ENCODE data around the gene IPO4. TPM values are rescaled to one million over a fixed set of nuclear protein-coding genes. Genes with fewer than 3 reads are reported as not detected.

The IPO4 gene
- total and polyA plus RNA-seq, 2 of the 13 experiments (the other 11 are each of a cell fraction or from before 2014, with no cell fraction given), result 39.0 to 179 TPM

DNA sequence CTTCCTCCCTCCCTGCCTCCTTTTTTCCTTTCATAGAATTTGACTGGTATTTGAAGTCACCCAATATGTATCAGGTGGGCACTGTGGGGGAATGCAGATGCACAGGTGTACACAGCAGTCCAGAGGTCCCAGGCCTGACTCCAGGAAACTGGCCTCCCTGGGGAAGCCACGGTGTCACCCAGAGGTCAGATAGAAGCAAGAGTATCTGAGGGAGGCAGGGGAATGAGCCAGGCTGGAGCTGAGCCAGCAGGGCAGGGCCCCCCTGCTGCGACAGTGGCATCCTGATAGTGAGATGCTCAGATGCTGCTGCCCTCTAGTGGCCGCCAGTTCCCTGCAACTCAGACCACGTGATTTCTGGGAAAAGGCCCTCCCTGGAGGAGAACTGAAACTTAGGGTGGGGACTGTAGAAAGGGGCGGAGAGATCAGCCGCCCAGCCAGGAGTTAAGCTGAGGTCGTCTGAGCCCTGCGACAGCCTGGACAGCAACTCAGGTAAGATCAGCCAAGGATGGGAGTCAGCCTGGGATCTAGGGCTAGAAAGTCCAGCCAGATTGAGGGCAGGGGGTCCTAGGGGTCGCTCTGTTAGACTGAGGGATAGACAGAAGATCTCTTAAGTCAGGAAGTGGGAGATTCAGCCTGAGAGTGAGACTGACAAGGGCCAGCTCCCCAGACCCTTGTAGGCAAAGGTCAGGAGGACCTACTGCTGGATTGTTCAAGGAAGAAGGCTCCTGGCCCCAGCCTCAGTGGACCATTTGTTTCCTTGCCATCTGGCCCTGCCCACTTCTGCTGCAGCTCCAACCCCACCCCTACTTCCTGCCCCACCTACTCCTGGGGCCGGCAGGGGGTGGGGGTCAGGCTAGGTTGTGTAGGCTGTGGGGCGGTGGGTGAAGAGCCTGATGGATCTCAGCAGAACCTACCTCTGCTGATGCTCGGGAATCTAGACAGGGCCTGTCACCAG, 27.5 kb downstream of the IPO4 start, which contains the start of gene IRF9 (continued):
- TF ChIP-seq, protein P1, sequence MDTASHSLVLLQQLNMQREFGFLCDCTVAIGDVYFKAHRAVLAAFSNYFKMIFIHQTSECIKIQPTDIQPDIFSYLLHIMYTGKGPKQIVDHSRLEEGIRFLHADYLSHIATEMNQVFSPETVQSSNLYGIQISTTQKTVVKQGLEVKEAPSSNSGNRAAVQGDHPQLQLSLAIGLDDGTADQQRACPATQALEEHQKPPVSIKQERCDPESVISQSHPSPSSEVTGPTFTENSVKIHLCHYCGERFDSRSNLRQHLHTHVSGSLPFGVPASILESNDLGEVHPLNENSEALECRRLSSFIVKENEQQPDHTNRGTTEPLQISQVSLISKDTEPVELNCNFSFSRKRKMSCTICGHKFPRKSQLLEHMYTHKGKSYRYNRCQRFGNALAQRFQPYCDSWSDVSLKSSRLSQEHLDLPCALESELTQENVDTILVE (CRISPR knock-in tag; IDR thresholded peaks at IDR 0.05), result peak; percentile 99
- TF ChIP-seq, protein P2, sequence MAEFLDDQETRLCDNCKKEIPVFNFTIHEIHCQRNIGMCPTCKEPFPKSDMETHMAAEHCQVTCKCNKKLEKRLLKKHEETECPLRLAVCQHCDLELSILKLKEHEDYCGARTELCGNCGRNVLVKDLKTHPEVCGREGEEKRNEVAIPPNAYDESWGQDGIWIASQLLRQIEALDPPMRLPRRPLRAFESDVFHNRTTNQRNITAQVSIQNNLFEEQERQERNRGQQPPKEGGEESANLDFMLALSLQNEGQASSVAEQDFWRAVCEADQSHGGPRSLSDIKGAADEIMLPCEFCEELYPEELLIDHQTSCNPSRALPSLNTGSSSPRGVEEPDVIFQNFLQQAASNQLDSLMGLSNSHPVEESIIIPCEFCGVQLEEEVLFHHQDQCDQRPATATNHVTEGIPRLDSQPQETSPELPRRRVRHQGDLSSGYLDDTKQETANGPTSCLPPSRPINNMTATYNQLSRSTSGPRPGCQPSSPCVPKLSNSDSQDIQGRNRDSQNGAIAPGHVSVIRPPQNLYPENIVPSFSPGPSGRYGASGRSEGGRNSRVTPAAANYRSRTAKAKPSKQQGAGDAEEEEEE (CRISPR knock-in tag; IDR thresholded peaks at IDR 0.05; ENCODE audit: borderline replicate concordance), result peak; percentile 92; the same call in 1 of the 2 replicates
- TF ChIP-seq PCBP1 (IDR thresholded peaks at IDR 0.05; ENCODE audit: borderline replicate concordance, low read depth, low read length), result peak; percentile 84; the same call in 1 of the 2 replicates
- peak; percentile 99 for TF ChIP-seq ZNF552 (CRISPR knock-in tag; IDR thresholded peaks at IDR 0.05; ENCODE audit: borderline replicate concordance)
- peak; percentile 100 for TF ChIP-seq SMAD3 (CRISPR knock-in tag; IDR thresholded peaks at IDR 0.05)
- peak; percentile 96 for TF ChIP-seq ZNF598 (CRISPR knock-in tag; IDR thresholded peaks at IDR 0.05; ENCODE audit: borderline replicate concordance)
- TF ChIP-seq ZSCAN30 (CRISPR knock-in tag; IDR thresholded peaks at IDR 0.05), result peak; percentile 96
- TF ChIP-seq, protein P3, sequence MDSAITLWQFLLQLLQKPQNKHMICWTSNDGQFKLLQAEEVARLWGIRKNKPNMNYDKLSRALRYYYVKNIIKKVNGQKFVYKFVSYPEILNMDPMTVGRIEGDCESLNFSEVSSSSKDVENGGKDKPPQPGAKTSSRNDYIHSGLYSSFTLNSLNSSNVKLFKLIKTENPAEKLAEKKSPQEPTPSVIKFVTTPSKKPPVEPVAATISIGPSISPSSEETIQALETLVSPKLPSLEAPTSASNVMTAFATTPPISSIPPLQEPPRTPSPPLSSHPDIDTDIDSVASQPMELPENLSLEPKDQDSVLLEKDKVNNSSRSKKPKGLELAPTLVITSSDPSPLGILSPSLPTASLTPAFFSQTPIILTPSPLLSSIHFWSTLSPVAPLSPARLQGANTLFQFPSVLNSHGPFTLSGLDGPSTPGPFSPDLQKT (CRISPR knock-in tag; IDR thresholded peaks at IDR 0.05; ENCODE audit: borderline replicate concordance), result no peak; the same call in 1 of the 2 replicates
- TF ChIP-seq ZNF75D (CRISPR knock-in tag; IDR thresholded peaks at IDR 0.05; ENCODE audit: borderline replicate concordance), result no peak
- peak; percentile 73; the same call in 1 of the 2 replicates for TF ChIP-seq ZNF3 (CRISPR knock-in tag; IDR thresholded peaks at IDR 0.05)
- peak; percentile 99 for TF ChIP-seq ZNF772 (CRISPR knock-in tag; IDR thresholded peaks at IDR 0.05)
- TF ChIP-seq GATAD1 (CRISPR knock-in tag; IDR thresholded peaks at IDR 0.05), result peak; percentile 92
- peak; percentile 97 for TF ChIP-seq ZFP36L2 (CRISPR knock-in tag; IDR thresholded peaks at IDR 0.05)
- no peak for TF ChIP-seq SMARCE1 (IDR thresholded peaks at IDR 0.05; ENCODE audit: borderline replicate concordance)
- TF ChIP-seq SSRP1 (CRISPR knock-in tag; IDR thresholded peaks at IDR 0.05), result peak; percentile 99
- no peak; the same call in 1 of the 2 replicates for TF ChIP-seq DR1 (CRISPR knock-in tag; IDR thresholded peaks at IDR 0.05)
- TF ChIP-seq ZNF343 (CRISPR knock-in tag; IDR thresholded peaks at IDR 0.05), result peak; percentile 98
- peak; percentile 97 for TF ChIP-seq ZC3H13 (CRISPR knock-in tag; IDR thresholded peaks at IDR 0.05)
- TF ChIP-seq PAX8 (CRISPR knock-in tag; IDR thresholded peaks at IDR 0.05; ENCODE audit: borderline replicate concordance), result peak; percentile 64
- TF ChIP-seq FOXK1 (CRISPR knock-in tag; IDR thresholded peaks at IDR 0.05; ENCODE audit: borderline replicate concordance, low read depth), result peak; percentile 96
- TF ChIP-seq, protein P4, sequence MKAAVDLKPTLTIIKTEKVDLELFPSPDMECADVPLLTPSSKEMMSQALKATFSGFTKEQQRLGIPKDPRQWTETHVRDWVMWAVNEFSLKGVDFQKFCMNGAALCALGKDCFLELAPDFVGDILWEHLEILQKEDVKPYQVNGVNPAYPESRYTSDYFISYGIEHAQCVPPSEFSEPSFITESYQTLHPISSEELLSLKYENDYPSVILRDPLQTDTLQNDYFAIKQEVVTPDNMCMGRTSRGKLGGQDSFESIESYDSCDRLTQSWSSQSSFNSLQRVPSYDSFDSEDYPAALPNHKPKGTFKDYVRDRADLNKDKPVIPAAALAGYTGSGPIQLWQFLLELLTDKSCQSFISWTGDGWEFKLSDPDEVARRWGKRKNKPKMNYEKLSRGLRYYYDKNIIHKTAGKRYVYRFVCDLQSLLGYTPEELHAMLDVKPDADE (CRISPR knock-in tag; IDR thresholded peaks at IDR 0.05), result no peak
- peak; percentile 99 for TF ChIP-seq KAT7 (CRISPR knock-in tag; IDR thresholded peaks at IDR 0.05; ENCODE audit: borderline replicate concordance)
- peak; percentile 83; the same call in 1 of the 2 replicates for TF ChIP-seq ZNF44 (CRISPR knock-in tag; IDR thresholded peaks at IDR 0.05)

Measured in HepG2 (cell line).